ENCODE data around the gene TMEM131L.

DNA sequence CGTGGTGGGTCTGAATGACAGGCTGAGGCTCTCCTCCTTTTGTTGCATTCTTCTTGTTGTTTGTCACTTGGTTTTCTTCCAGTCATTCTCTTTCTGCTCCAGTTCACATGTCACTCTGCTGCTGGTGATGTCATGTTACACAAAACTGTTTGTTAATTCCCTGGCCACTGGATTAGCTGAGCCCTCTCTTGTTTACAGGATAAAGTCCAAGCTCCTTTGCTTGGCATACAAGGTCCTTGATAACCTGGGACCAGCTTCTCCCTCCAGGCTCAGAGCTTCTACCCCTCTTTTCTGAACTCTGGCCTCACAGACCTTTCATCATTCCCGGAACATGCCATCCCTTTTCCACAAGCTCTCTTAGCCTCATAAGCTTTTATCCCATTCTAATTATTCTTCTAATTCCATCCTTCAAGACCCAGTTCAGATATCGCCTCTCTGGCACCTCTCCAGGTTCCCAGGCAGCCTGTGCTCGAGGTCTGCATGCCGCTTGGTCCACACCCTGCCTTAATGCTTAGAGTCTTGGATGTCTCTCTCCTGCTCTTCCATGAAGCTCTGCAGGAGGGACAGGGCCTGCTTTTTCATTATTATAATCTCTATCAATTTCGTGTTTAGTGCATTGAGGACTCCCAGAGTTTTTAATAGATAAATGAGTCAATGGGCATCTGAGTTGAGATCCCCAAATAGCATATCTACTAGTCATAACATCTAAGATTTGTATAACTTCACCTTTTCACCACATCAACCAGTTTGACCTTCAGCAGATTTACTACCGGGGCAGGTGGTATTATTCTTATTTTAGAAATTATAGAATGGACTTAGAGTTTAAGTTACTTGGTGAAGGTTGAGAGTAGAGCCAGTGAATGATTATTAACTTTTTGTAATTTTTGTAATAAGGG is 98.7 kb downstream of the TMEM131L start:
- TF ChIP-seq, protein P1, sequence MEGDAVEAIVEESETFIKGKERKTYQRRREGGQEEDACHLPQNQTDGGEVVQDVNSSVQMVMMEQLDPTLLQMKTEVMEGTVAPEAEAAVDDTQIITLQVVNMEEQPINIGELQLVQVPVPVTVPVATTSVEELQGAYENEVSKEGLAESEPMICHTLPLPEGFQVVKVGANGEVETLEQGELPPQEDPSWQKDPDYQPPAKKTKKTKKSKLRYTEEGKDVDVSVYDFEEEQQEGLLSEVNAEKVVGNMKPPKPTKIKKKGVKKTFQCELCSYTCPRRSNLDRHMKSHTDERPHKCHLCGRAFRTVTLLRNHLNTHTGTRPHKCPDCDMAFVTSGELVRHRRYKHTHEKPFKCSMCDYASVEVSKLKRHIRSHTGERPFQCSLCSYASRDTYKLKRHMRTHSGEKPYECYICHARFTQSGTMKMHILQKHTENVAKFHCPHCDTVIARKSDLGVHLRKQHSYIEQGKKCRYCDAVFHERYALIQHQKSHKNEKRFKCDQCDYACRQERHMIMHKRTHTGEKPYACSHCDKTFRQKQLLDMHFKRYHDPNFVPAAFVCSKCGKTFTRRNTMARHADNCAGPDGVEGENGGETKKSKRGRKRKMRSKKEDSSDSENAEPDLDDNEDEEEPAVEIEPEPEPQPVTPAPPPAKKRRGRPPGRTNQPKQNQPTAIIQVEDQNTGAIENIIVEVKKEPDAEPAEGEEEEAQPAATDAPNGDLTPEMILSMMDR (IDR thresholded peaks at IDR 0.05): no peak
- no peak for TF ChIP-seq POLR2A (IDR thresholded peaks at IDR 0.05)

Measured in testis (tissue), 2 donors.